GM19455 (cell line): ENCODE measurements around the gene SRSF7.
"Not testable (repeated sequence)": the region's sequence is repeated elsewhere in the genome, so short reads cannot be mapped to it uniquely, and the experiment has no call there.

Source experiments
- ATAC-seq: cut with Tn5 transposase; IDR thresholded peaks from one replicate; pipeline ENCODE4 v1.9.1; 2021; ENCODE audit not compliant: unreplicated experiment

SRSF7 gene

GRCh38 chr2:38733300-38733971, 17.7 kb downstream of the SRSF7 start:
- no peak for ATAC-seq

DNA sequence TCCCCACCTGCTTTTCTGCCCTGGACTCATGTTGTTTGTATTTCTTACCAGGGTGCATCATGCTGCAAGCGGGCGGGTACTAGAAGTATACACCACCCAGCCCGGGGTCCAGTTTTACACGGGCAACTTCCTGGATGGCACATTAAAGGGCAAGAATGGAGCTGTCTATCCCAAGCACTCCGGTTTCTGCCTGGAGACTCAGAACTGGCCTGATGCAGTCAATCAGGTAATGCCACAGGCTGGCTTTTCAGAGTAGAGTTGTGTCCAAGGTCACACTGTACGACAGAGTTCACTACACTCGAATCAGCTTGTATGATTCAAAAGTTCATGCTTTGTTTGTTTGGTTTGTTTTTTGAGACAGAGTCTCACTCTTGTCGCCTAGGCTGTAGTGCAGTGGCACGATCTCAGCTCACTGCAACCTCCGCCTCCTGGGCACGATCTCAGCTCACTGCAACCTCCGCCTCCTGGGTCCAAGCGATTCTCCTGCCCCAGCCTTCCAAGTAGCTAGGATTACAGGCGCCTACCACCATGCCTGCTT, 19.4 kb downstream of the SRSF7 start:
- no peak for ATAC-seq

DNA sequence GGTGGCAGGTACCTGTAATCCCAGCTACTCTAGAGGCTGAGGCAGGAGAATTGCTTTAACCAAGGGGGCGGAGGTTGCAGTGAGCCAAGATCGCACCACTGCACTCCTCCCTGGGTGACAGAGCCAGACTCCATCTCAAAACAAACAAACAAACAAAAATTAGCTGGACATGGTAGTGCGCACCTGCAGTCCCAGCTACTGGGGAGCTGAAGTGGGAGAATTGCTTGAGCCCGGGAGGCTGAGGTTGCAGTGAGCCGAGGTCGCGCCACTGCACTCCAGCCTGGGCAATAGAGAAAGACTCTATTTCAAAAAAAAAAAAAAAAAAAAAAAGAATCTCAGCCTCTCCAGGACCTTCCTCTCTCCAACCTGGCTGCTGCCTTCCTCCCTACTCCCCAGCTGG, 20.1 kb downstream of the SRSF7 start:
- ATAC-seq: no peak

DNA sequence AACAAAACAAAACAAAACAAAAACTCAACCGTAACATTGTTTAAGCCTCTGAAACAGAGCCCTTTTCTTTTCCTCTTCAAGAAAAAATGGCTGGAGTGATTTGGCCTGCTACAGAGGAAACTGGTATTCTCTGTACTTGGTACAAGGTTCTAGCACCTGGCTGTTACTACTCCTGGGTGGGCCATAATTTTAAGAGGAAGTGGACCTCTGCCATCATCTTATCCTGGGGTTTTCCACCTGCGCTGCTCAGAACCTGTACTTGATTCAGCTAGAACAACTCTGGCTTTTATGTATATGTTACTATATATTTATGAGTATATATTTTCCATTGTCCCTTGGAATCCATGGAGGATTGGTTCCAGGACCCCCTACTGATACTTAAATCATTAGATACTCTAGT, 22.5 kb downstream of the SRSF7 start:
- ATAC-seq: no peak

- no peak for ATAC-seq
Observed at GRCh38 chr2:38727661-38728060, 23.5 kb downstream of the SRSF7 start.

DNA sequence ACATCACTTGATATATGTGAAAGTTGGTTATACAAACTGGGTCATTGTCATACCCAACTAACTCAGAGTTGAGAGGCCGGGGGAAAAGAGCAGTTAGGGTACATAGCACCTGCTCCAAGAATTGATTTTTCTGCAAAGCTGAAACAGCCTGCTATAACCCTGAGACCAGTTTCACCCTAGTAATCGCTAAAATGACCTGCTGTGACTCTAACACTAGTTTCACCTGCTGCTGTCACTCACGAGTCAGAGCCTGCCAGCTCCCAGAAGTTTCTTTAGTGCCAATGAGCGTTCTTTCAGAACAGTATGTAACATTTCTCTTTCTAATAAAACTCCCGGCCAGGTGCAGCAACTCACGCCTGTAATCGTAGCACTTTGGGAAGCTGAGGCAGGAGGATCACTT, 28.0 kb downstream of the SRSF7 start:
- peak; percentile 60 for ATAC-seq

DNA sequence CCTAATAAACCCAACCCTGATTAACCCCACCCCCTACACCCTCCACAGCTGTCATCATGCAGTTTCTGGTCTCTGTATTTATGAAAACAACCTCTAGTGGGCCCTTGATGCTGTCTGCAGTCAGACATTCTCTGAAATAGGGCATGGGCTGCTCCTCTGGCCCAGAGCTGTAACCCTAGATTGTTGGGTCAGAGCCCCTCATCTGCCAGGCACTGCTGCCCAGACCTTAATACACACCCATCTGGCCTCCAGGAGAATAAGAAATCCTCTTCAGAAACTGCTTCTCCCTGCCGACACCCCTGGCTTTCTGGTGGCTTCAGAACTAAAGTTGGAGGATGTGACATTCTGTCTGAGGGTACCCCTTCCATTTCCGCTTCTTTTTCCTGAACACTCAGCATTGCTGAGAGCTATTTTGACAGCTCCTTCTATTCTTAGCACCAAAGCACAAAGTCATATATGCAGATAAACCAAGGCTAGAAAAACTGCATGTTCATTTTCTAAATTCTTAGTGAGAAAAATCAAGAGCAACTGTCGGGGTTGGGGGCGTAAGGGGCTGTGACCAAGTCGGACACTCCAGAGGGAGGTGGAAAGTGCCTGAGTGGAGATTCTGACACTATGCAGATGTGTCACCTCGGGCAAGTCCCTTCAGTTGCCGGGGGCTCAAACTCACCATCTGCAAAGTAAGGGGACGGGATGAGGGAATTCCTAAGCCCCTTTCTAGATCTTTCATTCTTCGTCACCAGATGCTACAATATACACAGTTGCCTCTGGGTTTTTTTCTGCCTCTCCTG, 28.7 kb downstream of the SRSF7 start:
- peak; percentile 50 for ATAC-seq

- ATAC-seq: no peak
Observed at GRCh38 chr2:38720613-38721241, 30.4 kb downstream of the SRSF7 start.

DNA sequence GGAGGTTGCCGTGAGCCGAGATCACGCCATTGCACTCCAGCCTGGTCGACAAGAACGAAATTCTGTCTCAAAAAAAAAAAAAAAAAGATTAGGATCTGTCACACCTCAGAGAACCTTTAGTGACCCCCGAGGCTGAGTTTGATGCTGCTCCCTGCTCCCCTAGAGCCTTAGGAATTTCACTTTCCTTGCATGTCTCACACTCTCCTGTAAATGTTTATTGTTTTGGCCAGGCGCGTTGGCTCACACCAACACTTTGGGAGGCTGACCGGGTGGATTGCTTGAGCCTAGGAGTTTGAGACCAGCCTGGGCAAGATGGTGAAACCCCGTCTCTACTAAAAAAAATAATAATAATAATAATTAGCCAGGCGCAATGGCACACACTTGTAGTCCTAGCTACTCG, 31.5 kb downstream of the SRSF7 start:
- no peak for ATAC-seq

DNA sequence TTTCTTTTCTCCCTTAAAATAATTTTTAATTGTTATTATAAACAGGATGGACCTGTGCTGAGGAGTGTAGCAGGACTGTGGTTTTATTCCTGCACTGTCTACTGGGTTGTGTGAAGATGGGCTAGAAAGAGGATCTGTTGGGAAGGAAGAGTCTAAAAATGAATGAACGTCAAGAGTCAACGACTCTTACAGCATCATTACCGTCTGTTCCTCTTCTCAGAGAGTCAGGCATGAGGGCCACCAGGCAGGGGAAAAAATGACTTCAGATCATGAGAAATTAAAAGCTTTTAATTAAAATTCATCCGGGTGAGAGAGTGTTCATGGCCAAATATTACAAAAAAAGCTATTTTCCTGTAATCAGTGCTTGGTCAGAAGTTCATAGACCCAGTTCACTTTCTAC, 32.6 kb downstream of the SRSF7 start:
- no peak for ATAC-seq

DNA sequence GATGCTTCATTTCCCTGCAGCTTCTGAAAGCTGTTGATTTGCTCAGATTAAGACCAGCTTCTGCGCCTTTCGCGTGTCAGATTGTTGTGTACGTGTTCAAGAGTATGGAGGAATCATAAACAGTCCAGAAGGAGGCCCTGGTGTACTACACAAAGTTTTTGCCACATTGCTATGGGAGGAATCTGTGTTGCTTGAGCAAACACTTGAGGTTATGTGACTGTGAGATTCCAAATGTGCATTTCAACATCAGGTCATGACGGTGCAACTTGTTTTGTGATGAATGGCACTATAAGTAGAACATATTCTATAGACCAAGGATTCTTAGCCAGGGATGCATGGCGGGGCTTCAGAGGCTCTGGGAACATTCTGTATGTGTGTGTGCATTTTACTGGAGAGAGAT, 35.0 kb downstream of the SRSF7 start:
- ATAC-seq: no peak

- not testable (repeated sequence) for ATAC-seq
Observed at GRCh38 chr2:38714941-38715340, 36.2 kb downstream of the SRSF7 start.

DNA sequence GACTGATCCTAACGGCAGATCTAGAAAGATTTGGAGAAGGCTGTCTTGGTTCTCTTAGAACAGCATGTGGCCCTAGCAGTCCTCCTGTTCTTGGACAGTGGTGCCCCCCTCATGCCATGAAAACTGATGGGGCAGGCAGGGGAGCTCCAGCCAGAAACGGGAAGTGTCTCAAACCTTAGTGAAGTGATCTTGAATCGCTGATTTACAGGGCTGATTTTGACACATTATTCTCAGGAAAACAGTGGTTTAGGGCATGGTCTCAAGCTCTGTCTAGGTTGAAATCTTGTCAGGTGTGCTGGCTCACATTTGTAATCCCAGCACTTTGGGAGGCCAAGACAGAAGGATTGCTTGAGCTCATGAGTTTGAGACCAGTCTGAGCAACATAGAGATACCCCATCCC, 37.8 kb downstream of the SRSF7 start:
- no peak for ATAC-seq

- ATAC-seq: no peak
Observed at GRCh38 chr2:38712871-38713270, 38.3 kb downstream of the SRSF7 start.

DNA sequence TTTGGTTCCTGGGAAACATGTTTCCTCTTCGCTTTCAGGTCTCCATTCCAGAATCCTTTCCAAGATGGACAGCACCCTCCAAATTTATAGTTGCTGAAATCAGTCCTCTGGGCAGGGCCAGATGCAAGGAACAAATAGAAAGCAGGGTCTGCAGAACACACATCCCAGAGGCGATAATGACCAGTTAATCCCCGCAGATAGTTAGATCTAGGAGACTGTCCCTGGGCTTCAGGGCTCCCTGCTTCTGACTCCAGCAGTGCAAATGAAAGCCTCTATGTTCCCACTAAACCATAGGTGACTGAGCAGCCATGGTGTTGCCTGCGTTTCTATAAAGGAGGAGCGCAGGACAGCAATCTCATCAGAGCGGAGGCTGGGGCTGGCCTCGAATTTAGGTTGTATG, 38.7 kb downstream of the SRSF7 start:
- ATAC-seq: no peak

GRCh38 chr2:38711558-38711957, 39.6 kb downstream of the SRSF7 start:
- ATAC-seq: no peak

- peak; percentile 71 for ATAC-seq
Observed at GRCh38 chr2:38709567-38710194, 41.5 kb downstream of the SRSF7 start.

GRCh38 chr2:38708900-38709566, 42.1 kb downstream of the SRSF7 start:
- ATAC-seq: no peak

DNA sequence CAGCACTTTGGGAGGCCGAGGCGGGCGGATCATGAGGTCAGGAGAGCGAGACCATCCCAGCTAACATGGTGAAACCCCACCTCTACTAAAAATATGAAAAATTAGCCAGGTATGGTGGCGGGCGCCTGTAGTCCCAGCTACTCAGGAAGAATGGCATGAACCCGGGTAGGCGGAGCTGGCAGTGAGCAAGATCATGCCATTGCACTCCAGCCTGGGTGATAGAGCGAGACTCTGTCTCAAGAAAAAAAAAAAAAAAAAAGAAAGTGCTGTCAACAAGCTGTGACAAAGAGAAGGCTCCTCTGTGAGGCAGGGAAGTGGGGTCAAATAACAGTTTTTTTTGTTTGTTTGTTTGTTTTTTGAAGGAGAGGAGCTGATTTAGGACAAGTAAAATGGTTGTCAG, 42.7 kb downstream of the SRSF7 start:
- not testable (repeated sequence) for ATAC-seq

- ATAC-seq: no peak
Observed at GRCh38 chr2:38706846-38707345, 44.3 kb downstream of the SRSF7 start.

DNA sequence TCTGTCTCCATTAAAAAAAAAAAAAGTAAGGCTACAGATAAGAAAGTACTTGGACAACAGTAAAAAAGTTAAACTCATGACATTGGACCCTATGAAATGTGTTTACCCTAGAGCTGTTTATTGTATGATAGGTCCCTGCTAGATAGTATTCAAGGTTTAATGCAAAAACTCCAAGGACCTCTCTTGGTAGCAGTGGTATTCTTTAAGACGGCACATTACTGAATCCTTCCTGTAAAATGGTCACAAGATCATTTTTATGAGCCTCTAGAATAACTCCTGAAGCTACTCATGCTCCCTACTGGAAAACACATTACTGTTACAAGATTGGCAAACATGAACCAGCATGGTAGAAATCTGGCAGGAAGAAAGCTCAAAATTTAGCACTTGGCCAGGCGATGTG, 46.5 kb downstream of the SRSF7 start:
- ATAC-seq: no peak
